Measurements from ENCODE around the gene PMM2.

The PMM2 gene

DNA sequence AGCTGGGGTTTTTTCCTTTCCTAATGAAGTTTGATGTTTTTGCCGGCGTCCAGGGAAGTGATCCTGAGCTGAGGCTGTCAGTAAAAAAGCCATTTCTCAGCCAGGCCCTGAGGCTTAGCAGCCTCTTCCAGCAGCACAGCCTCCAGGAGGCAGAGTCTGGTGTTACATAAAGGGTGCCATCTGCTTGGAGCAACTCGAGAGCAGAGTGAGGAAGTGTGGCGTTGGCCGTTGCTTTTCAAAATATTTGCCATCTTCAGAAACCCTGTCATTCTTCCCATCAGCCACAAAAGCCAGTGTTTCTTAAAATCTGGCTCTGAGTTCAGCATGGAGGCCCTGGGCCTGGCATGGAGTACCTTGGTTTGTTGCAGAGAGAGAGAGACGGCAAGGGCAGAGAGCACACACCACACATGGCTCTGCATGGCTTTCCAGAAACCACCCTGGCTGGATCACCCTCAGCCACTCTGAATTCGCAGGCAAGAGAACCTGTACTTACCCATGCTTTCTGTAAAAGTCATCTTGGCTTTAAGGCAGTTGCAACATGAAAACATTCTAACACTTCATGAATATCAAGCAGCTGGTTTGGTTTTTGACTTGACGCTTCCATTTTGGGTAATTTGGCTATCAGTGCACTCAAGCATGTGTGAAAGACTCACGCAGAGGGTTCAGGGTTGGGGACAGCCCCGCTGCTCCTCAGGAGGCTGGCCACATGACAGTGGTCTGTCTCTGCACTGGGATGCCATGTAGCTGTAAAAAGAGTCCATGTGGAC, 21.0 kb downstream of the PMM2 start:
- no peak for DNase-seq
- Histone ChIP-seq H3K36me3 (replicated peaks) (peaks cover 86% of the 10 kb centered on the region), H3K27me3 (replicated peaks) (no peaks in the 10 kb centered on the region), H3K27ac (no peak overlapping the region), H3K4me3 (ENCODE audit: low read depth, low read length) (no peak overlapping the region)
- in situ Hi-C loops (cut with HindIII; ENCODE audit: low pct_ligation_motif_present, low sequenced_read_pairs), result no loop called here
- TF ChIP-seq, protein P1, sequence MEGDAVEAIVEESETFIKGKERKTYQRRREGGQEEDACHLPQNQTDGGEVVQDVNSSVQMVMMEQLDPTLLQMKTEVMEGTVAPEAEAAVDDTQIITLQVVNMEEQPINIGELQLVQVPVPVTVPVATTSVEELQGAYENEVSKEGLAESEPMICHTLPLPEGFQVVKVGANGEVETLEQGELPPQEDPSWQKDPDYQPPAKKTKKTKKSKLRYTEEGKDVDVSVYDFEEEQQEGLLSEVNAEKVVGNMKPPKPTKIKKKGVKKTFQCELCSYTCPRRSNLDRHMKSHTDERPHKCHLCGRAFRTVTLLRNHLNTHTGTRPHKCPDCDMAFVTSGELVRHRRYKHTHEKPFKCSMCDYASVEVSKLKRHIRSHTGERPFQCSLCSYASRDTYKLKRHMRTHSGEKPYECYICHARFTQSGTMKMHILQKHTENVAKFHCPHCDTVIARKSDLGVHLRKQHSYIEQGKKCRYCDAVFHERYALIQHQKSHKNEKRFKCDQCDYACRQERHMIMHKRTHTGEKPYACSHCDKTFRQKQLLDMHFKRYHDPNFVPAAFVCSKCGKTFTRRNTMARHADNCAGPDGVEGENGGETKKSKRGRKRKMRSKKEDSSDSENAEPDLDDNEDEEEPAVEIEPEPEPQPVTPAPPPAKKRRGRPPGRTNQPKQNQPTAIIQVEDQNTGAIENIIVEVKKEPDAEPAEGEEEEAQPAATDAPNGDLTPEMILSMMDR (IDR thresholded peaks at IDR 0.05; ENCODE audit: low read depth, low read length, missing control alignments), result no peak

DNA sequence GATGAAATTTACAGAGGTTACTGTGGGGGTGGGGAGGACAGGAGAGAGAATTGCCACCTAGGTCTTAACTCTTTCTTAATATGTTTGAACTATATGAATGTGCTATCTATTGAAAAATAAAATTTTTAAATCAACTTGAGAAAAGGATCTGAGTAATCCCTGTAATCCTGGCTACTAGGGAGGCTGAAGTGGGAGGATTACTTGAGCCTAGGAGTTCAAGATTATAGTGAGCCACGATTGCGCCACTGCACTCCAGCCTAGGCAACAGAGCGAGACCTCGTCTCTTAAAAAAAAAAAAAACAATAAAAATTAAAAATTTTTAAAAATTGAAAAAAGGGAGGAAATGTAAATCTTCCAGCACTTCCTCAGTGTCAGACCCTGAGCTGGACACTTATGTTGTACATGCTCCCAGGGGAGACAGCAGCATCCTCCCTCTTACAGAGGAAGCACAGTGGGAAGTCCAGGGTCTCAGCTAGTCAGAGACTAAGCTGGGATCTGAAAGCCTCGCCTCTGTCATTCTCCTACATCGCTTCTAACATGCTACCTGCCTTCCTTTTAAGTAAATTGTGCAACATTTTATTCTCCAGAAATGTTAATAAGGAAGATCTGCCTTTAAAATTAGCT, 21.9 kb downstream of the PMM2 start:
- in situ Hi-C loops (cut with HindIII; ENCODE audit: low pct_ligation_motif_present, low sequenced_read_pairs), result no loop called here
- Histone ChIP-seq H3K27me3 (replicated peaks) (no peaks in the 10 kb centered on the region), H3K27ac (no peak overlapping the region), H3K4me3 (ENCODE audit: low read depth, low read length) (no peak overlapping the region), H3K36me3 (replicated peaks) (peaks cover 84% of the 10 kb centered on the region)
- TF ChIP-seq, protein P1 (IDR thresholded peaks at IDR 0.05; ENCODE audit: low read depth, low read length, missing control alignments), result no peak
- no peak for DNase-seq

DNA sequence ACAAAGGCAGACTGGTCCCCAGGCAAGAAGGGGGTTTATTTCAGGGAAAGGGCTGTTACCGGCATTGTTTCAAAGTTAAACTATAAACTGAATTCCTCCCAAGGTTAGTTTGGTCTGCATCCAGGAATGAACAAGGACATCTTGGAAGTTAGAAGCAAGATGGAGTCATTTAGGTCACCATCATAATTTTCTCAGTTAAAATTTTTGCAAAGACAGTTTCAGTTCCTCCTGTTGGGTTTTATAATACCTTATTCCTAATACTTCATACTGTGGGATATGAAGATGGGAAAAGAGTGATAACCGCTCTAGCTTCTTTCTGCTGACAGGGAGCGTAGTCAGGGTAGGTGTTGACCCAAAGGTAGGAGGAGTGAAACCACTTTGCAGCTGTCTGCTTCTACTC, 24.8 kb downstream of the PMM2 start:
- TF ChIP-seq, protein P1 (IDR thresholded peaks at IDR 0.05; ENCODE audit: low read depth, low read length, missing control alignments), result no peak
- H3K27me3 ChIP-seq (replicated peaks), result no peaks in the 10 kb centered on the region
- in situ Hi-C loops (cut with HindIII; ENCODE audit: low pct_ligation_motif_present, low sequenced_read_pairs), result no loop called here
- H3K36me3 ChIP-seq (replicated peaks), result peaks cover 64% of the 10 kb centered on the region
- H3K27ac ChIP-seq, result no peak overlapping the region
- no peak for DNase-seq
- no peak overlapping the region for H3K4me3 ChIP-seq (ENCODE audit: low read depth, low read length)

DNA sequence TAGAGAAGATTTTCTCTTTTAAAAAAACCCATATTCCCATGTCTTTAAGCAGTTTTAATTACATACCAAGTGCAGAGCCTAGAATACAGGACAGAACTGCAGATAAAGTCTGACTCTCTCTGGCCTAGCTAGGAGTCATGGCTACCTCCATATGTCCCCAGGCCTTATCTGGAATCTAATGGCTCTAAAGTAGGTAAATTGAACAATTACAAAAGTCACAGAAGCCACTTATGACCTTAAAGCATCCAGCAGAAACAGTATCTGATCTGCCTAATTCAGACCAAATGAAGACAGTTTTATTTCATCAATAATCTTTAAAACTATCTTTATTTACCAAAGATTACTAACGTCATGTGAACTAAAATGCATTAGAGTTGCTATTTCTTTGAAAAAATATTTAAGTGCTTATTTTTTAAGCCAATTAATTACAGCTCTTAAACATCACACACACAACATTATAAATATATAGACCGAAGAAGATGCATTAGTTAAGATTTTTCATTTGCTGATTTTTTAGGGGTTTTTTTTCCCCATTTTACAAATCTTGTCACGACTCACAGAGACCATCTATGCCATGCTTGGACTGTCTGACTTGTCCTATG, 28.7 kb downstream of the PMM2 start:
- H3K27me3 ChIP-seq (replicated peaks), result no peaks in the 10 kb centered on the region
- H3K36me3 ChIP-seq (replicated peaks), result peaks cover 55% of the 10 kb centered on the region
- no peak overlapping the region for H3K27ac ChIP-seq
- H3K4me3 ChIP-seq (ENCODE audit: low read depth, low read length), result no peak overlapping the region
- no peak for DNase-seq
- in situ Hi-C loops (cut with HindIII; ENCODE audit: low pct_ligation_motif_present, low sequenced_read_pairs), result no loop called here
- TF ChIP-seq, protein P1 (IDR thresholded peaks at IDR 0.05; ENCODE audit: low read depth, low read length, missing control alignments), result no peak

DNA sequence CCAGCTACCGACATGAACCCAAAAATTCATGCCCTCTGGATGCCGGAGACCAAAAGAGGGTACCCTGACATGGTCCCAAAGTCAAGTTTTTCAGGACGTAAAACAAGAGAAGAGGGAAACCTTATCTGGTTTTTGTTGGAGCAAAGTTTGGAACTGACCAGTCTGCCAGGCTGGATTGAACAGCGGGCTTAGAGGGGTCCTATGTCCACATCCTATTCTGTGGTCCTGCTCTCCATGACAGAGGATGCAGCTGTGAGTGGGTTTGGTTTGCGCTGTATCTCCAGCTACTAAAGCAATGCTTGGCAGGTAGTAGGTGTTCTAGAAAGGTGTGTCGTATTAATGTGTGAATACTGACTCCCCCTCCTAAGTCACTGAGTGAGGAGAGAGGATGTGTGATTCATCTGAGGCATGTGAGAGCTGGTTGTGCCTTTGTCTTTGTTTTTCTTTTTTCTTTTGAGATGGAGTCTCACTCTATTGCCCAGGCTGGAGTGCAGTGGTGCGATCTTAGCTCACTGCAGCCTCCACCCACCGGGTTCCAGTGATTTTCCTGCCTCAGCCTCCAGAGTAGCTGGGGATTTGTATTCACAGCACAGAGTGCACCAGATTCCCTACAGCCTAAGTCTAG, 31.0 kb downstream of the PMM2 start:
- in situ Hi-C loops (cut with HindIII; ENCODE audit: low pct_ligation_motif_present, low sequenced_read_pairs), result no loop called here
- no peak for DNase-seq
- H3K27ac ChIP-seq, result no peak overlapping the region
- H3K36me3 ChIP-seq (replicated peaks), result peaks cover 51% of the 10 kb centered on the region
- no peaks in the 10 kb centered on the region for H3K27me3 ChIP-seq (replicated peaks)
- TF ChIP-seq, protein P1 (IDR thresholded peaks at IDR 0.05; ENCODE audit: low read depth, low read length, missing control alignments), result no peak
- H3K4me3 ChIP-seq (ENCODE audit: low read depth, low read length), result no peak overlapping the region
